HG03135 (cell line): ENCODE measurements around the gene CDC26.

Experiments used
- ATAC-seq: cut with Tn5 transposase; IDR thresholded peaks from one replicate; pipeline ENCODE4 v1.9.1; 2021; ENCODE audit warnings: mild to moderate bottlenecking, moderate library complexity; ENCODE audit not compliant: unreplicated experiment

The CDC26 gene

DNA sequence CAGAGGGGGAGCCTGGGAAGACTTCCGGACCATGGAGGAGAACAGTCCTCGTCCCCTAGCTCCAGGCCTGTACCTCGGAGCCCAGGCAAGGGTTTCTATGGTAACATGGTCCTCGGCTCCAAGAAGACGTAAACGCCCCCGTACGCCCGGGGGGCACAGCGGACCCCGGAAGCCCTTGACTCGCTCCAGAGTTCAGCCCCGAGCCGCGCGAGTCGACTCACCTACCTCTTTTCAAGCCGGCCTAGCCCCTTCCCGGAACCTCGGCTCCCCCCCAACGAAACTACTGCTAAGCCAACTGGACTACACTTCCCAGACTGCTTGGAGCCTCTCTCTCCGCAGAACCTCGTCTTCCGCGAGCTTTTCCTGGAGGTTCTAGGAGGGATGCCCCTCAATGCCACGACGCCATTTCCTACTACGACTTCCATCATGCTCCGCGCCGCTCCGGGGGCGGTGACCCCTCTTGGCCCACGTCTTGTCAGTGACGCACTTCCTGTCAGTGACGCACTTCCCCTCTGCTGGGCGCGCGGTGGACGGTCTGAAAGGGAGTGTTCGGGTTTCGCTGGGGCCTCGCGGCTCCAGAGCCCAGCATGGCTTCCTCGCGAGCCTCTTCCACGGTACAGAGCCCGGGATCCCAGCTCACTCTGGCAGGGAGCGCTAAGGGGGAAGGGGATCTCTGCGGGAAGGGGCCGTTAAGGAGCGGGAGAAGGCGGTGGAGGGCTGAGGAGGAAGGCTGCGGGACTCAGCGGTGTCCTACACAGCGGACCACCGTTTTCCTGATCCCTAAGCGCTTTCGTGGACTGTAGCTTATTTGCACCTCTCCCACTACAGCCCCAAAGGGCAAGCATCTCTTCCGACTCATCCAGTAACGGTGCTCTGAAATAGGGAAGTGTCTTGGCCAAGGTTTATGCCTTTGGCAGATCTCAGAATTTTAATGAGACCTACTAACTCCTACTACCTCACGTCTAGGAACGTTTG lies at the start of gene CDC26, which contains the start of gene PRPF4:
TSS of gene CDC26 (minus strand) at position 416 of the 975 bp plus-strand sequence. CDS start 3,065 bp downstream, outside the sequence.
TSS of gene PRPF4 (plus strand) at position 502 of the 975 bp plus-strand sequence. CDS start at position 588, 86 bp downstream.
- peak; percentile 98 for ATAC-seq

GRCh38 chr9:113322671-113323070 lies 47.3 kb upstream of the CDC26 start:
- ATAC-seq = no peak

- no peak for ATAC-seq
Observed at GRCh38 chr9:113320051-113320450, 44.7 kb upstream of the CDC26 start.

GRCh38 chr9:113319054-113319453 lies 43.7 kb upstream of the CDC26 start:
- ATAC-seq = no peak

DNA sequence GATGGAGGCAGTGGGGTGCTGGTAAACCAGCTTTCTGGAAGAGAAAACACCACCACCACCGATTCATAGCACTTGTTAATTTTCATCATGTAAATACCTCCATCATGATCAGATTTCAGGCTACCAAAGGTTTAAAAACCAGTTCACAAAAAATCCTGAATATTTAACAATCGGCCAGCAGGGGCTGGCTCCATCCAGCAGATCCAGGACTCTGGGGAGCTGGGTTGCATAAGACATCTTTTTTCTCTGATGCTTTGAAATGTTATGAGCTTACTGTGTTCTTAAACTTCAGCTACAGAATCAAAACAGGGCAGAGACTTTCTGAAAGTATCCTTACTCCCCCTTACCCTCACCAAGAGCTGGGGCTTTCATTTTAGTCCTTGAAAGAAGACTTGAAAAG lies 42.4 kb upstream of the CDC26 start:
- no peak for ATAC-seq

GRCh38 chr9:113316030-113316429 lies 40.7 kb upstream of the CDC26 start:
- no peak for ATAC-seq

DNA sequence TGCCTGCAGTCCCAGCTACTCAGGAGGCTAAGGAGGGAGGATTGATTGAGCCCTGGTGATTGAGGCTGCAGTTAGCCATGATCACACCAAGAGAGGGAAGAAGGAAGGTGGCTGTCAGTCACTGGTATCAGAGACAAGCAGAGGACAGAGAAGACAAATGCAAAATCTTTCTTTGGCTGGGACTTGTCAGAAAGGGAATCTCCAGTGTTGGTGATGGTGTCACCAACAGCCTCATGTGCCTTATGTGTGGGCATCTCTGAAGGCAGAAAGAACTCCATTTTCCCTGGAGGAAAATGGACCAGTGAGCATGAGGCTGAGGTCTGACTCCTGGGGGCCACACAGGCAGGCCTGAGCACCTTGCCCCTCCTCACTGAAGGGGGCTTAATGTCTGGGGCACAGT lies 39.9 kb upstream of the CDC26 start:
- ATAC-seq = no peak

- ATAC-seq = no peak
Observed at GRCh38 chr9:113313261-113313660, 37.9 kb upstream of the CDC26 start.

DNA sequence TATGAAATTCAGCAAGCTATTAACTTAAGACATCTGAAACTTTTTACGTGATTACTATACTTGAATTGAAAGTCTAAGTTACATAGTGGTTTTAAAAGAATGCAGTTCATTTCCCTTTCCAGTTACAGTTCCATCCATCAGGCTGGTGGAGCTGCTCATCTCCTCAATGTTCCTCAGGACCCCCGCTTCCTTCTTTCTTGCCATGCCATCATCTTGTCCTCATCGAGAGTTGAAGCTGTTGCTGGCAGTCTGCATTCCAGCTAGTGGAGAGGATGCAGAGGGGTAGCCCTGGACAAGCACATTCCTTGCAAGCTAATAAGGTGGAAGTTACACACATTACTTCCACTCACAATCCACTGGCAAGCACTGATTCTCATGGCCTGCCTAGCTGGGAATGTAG lies 36.6 kb upstream of the CDC26 start:
- ATAC-seq = no peak

DNA sequence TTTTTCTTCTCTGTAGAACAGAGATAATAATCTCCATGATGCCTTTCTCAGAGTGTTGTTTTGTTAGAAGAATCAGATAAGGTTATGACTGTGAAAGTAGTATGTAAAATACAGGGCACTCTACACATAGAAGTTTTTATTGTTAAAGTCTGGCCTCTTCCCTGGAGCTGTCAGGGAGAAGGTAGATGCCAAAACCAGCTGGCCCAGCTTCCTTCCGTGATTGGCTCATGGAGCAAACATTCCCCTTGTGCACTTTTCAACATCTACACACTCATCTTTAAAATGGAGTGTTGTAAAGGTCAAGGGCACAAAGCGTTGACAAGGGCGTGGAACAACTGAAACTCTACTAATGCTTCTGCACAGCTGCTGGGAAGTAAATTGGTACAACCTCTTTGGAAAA lies 35.2 kb upstream of the CDC26 start:
- no peak for ATAC-seq

DNA sequence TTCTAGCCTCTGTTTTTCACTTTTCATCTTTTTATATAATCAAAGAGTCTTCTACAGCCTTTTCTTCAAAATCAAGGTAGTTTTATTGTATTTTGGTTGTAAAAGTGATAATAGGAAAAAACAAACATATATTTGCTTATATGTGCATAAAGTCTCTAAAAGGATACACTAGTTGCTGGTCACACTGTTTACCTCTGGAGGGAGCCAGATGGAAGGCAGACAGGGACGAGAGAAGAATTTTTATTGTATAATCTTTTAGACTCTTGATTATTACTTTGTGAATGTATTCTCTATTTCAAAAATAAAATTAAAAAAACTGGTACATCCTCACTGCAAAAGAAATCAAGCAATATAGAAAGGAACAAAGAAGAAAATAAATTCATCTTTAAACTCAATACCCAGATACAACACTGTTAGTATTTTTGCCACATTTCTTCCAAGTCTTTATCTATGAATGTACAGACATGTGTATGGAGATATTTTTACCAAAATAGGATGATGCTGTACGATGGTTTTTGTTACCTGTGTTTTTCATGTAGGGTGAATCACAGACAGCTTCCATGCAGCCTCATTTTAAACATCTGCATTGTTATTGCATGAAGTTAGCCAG lies 33.9 kb upstream of the CDC26 start:
- ATAC-seq = no peak

DNA sequence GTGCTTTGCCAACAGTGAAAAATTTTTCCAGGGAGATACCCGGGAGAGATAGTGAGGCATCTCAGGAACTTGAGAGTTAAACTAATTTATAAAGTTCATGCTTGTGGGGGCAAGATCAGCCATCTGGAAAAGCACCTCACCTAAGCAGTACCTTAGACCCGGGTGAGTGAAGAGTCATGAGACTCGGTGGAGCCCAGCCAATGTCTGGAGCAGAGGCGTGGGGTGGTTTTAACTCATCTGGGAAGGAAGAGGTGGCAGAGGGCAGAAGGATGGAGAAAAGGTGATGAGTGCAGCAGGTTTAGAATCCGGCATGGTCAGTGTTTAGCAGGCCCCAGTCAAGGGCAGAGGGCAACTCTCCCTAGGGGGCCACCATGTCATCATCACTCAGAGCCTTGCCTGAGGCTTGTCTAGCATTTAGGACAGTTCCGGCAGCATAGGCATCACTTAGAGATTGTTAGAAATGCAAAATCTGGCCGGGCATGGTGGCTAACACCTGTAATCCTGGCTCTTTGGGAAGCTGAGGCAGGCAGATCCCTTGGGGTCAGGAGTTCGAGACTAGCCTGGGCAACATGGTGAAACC lies 32.1 kb upstream of the CDC26 start:
- ATAC-seq = no peak

DNA sequence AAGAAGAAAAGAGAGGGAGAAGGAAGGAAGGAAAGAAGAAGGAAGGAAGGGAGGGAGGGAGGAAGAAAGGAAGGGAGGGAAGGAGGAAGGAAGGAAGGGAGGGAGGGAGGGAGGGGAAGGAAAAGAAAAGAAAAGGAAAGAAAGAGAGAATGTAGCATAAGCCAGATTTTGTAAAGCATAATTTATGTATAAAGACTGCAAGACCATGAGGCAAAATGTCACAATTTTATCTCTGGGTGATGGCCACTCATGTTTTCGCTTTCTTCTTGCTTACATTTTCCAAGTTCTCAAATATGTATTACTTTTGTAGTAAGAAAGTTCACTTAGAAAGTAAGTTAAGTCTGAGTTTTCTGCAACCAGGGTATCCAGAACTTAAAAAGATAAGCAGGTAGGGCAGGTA lies 31.2 kb upstream of the CDC26 start:
- no peak for ATAC-seq

DNA sequence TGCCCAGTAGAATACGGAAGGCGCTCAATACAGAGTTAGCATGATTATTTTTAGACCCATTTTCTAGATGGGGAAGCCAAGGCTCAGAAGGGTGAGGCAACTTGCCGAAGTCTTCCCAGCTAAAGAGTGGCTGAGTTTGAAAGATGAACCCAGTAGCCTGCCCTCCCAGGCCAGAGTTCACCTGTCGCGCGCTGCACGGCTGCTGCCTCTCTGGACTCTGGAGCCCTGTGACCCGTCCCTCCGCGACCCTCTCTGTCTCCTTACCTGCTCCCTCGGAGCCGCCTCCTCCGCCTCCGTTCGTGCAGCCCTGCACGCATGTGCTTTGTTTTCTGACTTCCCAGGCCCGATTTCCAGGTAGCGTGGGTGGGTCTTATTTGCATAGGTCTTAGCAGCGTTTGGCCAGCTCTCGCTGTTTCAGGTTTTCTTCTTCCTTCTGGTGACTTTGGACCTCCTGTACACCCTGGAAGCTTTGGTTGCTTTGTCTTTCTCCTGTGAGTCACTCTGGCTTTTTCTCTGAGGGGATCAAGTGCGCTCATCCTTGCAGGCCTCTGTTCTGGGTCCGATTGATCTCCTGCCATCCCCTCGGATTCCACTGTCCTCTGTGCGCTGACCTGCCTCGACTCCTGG lies 27.5 kb upstream of the CDC26 start, which contains the start of gene RNF183:
TSS of gene RNF183 (minus strand) at position 585 of the 627 bp plus-strand sequence. CDS start 5,192 bp downstream, outside the sequence.
- ATAC-seq = no peak

- ATAC-seq = no peak
Observed at GRCh38 chr9:113301548-113301947, 26.2 kb upstream of the CDC26 start.

GRCh38 chr9:113299800-113300292 lies 24.5 kb upstream of the CDC26 start:
- no peak for ATAC-seq

DNA sequence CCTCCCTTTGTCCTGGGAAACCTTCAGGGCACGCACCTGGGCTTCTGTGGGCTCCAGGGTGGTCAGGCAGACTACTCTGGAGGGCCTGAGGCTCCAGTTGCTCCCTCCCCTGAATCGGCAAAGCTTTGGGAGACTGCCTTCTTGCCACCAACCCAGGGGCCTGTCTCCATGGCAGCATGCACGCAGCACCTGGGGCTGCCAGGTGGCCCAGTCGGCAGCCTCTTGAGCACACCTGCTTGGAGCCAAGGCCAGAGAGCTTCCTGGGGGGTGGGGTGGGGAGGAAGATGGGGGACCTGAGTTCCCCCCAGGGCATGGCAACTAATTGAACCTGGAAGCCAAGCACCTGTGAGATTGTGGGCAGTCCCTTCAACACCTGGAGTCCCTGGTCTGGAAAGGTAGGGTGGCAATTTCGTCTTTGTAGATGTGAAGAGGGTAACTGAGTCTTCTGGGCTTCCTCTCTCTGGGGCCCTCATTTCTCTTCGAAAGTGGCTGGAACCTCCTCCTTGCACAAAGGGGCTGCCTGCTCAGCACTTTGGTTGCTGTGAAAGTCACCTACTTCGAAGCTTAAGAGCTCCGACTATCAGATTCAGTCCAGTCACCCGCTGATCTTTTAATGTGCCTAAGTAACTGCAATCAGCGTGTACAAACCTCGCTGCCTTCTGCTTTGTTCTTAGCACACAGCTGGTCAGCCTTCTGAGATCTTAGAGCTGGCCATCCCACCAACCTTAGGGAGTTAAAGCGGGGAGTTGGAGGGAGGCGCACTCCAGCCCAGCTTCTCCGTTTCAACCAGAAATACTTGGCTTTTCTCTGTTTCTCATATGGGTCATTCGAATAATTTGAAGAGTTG lies 23.8 kb upstream of the CDC26 start:
- ATAC-seq = no peak

DNA sequence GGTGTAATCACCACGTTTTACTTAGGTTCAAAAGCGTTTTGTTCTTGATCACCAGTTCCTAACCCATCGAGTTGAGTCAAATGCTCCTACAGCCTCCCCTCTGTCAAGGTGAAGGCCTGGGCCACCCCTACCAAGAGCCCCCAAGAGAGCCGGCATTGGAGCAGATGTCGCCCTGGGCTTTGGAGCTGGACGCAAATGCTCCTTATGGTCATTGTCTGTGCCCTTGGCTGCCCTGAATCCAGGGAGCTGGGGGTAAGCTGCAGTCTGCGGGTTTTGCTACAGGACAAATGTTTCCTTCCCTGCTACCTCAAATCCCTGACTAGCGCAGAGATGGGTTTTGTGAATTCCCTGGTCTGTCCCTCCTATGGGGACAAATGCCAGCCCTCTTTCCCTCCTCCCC lies 22.9 kb upstream of the CDC26 start:
- ATAC-seq = no peak

GRCh38 chr9:113296796-113297558 lies 21.6 kb upstream of the CDC26 start:
- no peak for ATAC-seq
